Activated CD8-positive, alpha-beta memory T cell treated with anti-CD3 and anti-CD28 coated beads, Interleukin-2, amount 50 U/mL, for 4 hours (primary cell): ENCODE data around the gene MICAL3.

Source experiments
- DNase-seq: peaks from one replicate; pipeline ENCODE4 v3.0.0-alpha.2; 2020

The MICAL3 gene

DNA sequence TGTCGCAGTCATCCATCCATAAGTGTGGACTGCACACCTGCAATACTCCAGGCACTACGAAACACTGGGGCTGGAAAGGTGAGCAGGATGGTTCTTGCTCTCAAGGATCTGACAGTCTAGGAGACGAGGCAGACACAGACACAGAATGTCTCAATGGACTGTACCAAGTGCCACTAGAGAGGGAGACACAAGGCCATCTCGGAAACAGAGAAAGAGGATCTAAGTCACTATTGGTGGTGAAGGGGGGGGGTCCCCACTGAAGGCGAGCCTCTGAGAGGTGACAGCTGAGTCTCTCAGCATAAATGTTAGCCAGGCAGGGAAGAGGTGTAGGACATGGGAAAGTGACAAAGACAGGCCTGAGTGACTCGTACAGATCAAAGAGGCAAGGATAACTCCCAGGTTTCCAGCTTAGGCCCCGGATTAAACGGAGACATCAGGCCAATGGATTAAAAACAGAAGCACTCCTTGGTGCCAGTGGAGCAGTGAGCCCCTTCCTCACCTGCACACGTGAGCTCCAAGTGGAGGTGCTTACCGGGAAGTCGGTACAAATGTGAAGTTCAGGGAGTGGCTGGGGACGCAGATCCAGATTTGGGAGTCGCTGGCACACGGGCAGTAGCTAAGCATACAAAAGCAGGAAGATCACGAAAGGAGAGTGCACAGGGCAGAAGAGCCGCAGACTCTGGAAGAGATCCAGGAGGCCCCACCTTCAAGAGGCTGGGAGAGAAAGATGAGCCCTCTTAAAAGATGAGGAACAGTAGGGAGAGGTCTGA lies 117.2 kb downstream of the MICAL3 start:
- DNase-seq: no peak

DNA sequence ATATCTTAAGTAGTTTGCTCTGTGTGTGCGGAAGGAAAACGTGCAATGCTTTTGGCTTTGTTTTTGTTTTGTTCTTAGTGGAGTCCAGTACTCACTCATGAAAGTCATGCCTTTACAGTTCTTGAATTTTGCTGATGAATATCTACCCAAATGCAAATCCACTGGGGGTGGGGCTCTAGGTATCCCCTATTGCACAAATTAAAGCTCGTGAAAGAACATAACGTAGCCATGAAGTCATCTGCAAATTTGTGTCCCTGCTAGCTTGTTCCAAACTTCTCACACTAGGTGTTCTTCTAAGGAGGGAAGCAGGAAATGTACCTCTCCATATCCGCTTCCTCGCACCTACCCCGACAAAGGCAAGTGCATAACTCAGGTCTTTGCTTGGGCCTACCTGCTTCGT lies 118.9 kb downstream of the MICAL3 start:
- no peak for DNase-seq

DNA sequence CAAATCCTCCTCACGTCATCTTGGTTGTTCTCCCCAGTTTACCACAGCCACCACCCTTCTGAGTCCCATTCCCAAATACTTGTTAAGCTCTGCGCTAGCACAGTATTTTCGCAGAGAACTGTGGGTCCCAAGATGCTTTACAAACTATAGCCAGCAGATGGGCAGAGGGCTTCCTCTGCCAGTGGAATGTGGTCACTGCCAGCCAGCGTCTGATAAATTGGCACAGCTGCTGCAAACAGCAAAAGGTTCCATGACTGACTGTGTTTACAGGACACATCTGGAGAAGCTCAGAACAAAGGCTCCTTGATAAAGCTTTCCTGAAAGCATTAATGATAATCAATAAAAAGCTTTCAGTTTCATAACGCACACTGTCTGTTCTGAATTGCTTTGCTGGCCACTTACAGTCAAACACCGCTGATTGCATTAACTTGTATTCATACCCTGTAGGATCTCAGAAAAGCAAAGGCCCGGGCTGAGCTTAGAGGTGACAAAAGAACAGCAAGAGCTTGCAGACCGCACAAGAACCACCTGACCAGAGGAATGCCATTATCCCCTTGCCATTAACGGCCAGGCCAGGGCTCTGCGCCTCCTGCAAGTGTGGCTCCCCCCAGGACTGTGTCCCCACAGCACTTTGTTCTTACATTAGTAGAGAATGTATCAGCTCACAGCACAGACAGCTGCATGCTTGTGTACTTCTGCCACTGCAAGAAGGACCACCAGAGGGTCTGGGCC lies 120.6 kb downstream of the MICAL3 start:
- no peak for DNase-seq

DNA sequence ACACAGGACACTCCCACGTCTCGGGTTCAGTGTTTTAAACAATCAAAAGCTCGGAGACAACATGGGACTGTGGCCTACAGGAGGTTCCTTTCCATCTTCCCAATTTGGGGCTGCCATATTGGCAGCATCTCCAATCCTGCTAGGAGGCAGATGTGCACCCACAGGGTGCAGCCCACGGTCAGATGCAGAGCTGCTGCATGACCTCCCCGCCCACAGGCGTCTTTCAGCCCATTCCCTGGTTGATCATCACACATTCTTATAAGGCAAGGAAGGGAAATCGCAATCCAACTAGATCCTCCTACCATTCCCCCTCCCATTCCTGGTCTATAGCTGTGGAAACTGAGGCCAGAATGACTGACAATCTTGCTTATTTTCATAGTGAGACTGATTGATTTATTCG lies 121.4 kb downstream of the MICAL3 start:
- DNase-seq: no peak

DNA sequence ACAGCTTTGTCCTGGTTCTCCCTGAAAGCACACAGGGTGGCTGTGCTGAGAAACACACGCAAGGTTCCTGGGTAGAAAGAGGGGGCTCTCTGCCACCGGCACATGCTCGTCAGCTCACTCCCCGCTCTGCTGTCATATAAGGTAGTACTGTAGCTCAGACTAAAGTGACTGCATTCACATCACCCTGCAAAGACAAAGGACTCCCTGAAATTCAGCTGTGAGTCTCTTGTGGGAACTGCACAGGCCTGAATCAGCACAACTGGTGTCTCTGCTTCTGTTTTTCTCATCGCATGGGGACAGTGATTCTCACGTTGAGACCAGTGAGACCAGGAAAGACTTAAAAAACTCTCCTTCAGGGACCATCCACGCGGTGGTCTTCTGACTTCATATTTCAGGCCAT lies 126.0 kb downstream of the MICAL3 start:
- no peak for DNase-seq

DNA sequence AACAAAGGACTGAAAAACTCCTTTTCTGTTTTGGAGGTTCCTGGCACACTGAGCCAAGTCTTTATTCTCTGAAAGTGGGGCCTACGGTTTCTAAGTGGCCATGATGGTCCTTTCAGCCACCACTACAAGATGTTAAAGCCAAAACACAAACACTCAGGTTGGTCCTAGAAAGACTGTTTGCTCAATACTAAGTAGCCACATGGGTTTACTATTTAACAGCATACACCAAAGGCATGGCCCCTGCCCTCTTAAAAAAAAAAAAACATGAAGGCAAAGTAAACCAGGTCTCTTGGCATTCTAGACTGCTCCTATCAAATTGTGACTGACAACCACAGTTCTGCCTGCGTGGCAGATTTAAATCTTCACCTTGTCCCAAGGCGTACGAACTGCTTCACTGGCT lies 126.5 kb downstream of the MICAL3 start:
- DNase-seq: no peak

DNA sequence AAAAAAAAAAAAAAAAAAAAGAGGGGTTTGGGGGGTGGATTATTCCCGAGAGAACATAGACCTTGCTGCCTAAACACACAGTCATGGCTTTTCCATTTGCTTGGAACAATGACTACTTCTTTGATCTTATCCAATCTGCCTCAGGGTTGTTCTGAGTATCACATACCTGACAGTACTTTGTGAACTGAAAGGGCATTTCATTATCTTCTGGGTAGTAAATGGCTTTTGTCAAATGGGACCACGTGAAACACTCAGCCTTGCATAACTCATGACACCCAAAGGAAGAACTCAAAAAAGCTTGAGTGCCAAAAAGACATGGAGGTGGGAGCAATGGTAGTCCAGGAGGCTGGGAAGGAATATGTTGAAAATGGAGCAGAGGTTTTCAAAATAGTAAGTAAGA lies 126.9 kb downstream of the MICAL3 start:
- DNase-seq: no peak

DNA sequence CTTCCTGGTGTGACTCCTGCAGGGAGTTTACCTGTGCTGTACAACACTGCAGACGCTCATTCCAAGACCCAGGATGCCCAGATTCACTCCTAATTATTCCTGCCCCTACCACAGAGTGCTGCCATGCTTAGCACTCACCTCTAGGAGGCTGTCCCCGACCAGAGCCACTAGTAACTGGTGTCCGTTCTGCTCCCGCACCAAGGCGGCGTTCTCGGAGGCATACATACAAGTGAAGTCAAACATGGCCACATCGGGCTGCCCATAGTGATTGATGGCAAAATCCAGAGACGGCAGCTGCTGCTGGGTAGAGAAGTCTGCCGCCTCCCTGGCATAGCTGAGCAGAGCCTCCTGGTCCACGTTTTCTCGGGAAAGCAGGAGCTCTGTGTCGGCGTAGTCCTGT lies 127.8 kb downstream of the MICAL3 start:
- no peak for DNase-seq

DNA sequence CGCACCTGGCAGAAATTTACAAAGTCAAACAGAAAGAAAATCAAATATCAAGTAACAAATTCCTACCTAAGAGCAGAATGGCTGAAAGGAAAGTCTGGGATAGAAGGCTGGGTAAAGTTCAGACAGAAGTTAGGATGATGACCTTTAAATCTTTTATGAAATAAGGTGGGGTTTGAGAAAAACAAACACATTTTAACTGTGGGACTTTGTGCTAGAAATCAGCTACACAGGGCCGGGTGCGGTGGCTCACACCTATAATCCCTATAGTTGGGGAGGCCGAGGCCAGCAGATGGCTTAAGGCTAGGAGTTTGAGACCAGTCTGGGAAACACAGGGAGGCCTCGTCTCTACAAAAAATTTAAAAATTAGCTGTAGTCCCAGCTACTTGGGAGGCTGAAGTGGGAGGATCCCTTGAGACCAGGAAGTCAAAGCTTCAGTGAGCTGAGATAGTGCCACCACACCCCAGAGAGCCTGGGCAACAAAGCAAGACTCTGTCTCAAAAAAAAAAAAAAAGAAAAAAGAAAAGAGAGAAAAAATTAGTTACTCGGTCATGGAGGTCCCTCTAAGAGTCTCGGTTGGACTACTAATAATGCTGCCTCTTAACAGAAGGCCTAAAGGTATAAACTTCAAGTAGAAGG lies 130.3 kb downstream of the MICAL3 start:
- no peak for DNase-seq

DNA sequence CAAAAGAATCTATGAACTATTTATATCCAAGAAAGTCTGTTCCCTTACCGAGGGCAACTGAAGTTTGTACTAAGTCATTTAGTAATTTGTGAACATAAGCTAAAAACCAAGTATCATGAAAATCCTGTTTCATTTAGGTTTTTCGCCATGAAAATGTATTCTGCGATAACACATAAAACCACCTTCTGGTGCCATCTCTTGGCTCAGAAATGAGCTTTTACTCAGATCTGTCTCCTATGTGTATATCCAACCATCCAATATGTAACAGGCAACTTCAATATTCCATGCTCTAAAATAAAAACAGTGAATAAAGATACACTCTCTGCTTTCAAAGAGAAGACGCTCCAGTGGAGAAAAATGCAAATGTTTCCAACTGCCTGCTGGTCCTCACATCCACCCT lies 132.0 kb downstream of the MICAL3 start:
- DNase-seq: no peak

DNA sequence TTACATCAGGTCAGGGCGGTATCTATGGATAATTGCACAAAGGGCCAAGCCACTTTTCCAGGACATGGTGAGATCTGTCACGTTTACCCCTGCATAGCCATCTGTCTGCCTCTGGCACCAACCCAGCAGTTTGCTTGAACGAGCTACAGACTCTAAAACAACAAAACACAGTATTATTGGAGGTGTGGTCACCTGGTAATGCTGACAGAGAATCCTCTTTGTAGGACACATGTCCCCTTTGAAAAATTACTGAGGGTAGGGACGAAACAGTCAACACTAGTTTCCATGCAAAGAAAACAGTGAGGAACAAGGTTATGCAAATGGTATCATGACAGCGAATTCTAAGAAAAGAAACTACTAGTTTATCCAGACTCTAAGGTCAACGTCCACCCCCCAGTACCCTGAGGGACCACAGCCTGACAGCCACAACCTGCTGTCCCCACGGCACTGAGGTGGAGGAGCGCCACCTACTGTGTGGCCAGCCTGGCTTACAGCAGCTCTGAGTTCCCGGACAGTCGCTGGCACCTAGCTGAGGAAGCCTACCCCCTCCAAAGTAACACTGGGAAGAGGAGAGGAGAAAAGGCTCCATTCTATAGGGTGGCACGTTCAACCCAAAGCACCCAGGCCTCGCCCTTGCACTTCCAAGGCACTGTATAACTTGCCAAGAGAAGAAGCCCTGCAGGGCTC lies 132.7 kb downstream of the MICAL3 start:
- DNase-seq: no peak

DNA sequence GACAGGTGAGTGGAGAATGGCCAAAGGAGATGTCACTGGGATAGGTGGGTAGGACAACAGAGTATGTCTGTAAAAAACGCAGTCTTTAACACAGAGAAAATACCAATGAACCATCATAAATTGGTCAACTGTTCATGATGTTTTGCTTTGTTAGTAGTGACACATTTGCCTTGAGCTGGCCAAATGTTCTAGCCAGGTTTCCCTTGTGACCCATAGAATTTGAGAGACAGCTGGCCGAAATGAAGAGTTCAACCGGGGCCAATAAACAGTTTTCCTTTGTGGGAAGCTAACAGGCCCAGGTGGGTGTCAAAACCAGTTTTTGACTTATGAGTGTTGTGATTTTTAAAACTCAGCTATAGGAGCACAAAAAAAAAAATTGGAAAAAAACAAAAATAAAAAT lies 133.5 kb downstream of the MICAL3 start:
- no peak for DNase-seq

DNA sequence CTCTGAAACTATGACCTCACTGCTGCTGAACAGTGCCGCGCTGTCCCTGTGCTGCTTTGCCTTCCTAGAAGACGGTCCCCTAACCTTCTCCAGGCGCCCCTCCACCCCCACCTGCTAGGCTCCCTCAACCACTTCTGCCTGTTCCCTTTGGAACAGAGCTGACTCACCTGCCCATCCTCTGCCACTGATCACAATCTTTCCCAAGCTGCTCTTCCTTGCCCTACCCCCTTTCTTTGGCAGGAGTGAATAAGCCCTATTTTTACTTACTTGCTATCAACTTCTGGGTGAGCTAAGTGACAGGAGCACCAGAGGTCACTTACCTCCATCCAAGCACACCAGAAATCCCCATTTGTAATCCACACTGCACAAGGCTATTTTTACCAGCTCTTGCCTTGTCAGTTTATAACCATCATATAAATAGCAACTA lies 134.1 kb downstream of the MICAL3 start:
- DNase-seq: no peak

DNA sequence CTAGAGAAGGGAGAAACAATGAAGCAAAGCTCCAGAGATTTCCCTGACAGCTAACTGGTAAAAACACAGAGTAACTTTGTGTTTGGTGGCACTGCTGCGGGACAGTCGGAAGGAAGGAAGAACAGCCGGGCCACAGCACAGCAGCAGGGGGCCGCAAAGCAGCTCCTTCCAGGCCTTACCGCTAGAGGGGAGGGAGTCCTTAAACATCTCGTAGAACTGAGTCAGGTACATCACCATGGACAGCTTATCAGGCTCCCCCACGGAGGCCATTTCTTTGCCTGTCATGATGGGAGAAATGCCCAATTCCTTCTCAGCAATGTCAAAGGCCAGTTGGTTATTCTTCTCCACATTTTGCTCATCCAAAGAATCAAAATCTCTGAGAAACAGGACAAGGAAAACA lies 135.5 kb downstream of the MICAL3 start:
- no peak for DNase-seq

DNA sequence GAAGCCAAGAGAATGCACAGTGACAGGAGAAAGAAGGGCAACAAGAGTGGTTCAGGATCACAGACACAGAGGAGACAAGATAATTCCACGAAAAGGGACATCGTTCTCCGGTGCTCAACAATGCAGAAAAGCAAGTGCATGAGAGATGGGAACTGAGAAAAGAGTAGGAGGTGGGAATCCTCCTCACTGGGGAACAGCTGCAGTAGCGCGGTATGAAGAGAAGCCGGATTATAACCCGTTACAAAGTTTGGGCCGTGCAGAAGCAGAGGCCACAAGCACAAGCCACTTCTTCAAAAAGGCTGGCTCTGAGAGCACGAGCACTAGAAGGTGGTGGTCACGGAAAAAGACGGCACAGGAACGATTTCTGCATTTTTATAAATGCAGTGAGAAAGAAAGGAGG lies 135.9 kb downstream of the MICAL3 start:
- DNase-seq: no peak

DNA sequence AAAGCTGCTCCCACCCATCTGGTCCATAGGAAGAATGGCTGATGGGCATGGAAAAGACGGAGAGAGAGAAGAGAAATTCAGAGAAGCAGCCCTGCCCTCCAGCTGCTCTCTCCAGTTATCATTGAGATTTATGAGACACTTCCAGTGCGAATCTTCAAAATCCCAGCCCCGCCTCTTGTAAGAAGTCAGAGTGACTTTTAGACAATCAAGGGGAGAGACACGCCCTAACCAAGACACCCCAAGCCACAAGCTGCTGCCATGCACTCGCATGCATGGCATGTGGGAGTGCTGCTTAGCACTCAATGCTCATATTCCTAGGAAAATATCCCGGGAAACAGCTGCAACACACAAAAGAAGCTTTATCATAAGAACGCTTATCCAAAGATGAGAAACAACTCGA lies 139.5 kb downstream of the MICAL3 start:
- no peak for DNase-seq

DNA sequence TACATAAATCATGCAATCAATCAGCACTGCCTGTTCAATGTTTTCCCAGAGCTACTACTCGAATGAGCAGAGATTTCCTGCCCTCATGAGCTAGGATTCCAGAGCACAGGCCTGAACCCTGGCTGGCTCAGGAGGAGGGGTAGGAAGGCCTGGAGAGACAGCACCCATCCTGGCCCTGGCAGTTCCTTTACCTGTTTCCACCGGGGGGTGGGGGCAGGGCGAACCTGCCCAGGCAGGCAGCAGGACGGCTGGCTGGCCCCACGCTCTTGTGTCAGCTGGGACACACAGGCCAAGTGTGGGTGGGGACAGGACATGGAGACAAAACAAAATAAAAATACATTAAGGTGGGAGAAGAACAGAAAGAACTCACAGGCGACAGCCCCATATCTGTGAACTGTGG lies 140.3 kb downstream of the MICAL3 start:
- no peak for DNase-seq

DNA sequence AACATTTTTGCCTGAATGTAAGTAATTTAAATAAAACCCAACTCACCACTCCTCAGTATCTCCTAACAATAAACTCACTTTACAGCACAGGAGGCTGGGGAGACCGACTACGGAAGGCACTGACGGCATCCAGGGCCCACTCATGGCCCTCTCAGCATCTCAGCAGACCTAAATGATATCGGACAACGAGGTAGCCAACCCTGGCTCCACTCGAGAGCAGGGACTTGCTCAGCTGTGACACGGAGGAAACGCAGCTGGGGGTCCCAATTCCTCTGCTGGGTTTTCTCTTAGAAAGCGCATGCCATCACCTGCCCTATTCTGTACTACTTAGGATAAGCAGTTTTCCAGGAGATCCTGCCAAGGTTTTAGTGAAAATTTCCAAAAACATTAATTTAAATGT lies 141.0 kb downstream of the MICAL3 start:
- no peak for DNase-seq

DNA sequence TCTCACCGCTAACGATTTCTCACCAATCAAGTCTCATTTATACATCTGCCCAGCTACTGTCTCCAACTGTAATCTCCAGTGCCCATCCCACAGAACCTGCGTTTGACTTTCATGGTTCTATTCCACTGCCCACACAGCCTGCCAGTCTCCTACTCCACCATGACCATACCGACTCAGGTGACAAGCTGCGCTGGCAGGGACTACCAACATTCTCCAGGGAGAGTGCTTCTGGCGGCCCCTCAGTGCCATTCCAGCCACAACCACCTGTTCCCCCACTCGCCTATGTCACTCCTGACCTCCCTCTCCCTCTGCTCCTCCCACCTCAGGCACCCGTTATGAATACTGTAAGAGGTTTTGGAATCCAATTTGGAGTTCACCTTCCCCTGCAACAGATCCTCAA lies 141.6 kb downstream of the MICAL3 start:
- no peak for DNase-seq

DNA sequence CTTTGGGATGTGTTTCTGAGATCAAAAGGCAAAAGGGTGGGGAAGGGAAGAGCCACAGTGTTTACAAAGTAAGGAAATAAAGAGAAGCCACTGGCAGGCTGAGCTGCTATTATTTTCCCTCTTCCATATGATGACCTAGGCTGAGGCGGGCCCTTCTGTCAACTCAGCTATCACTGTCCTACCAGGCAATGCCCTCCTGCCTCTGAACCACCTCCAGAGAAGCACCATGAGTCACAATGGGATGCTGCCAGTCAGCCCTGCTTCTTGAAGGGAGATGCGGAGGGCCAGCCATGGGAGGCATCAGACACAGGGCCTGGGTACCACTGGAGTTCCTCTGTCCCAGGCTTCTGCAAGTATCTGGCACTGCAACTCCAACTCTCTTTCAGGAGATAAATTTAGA lies 142.2 kb downstream of the MICAL3 start:
- no peak for DNase-seq

DNA sequence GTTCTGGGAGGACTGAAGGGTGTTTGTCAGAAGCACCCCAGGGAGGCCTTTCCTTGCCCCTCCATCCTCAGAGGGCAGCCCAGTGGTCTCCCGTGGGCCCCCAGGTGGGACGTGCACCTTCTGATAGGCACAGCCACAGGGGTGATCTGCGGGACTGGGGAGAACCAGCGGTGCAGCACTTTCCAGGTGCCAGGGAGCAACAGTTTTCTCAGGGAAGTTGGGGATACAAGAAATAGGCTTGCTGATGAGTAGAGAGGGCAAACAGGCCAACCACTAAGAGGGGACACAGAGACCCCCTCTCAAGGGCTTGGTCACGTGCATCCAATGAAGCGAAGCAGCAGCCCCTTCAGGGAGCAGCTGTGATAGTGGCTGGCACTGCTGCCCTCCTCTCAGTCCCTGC lies 143.0 kb downstream of the MICAL3 start:
- DNase-seq: no peak

DNA sequence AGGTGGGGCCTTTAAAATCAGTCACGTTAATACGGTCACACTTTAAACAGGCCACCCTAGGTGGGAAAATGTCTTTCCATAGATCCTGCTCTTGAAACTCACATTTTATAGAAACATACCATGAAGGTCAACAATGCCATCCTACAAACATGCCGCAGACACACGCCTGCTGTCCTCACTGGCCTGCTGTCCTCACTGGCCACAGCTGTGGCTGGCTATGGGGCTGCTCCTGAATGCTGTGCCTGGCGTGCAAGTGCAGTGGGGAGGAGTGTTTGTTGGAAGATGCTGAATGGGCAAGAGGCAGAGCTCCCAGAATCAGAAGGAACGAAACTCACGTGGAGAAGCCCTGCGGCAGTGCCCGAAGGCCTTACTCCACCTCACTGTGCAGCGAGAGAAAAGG lies 143.9 kb downstream of the MICAL3 start:
- no peak for DNase-seq

DNA sequence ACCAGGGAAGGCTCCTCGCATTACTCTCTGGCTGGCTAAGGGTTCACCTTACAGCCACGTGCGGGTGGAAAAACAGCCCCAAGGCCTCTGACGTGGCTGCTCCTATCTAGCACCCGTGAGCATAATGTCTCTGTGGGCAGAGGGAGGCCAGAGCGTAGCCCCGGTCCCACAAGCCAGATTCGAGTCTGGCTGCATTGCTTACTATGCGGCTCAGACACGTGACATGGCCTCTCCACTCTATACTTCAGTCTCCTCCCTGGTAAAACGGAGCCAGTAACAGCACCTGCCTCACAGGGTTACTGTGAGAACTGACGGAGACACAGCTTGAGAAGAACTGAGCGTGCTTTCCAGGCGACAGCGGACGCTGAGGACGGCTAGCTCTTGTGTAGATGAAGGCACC lies 144.3 kb downstream of the MICAL3 start:
- no peak for DNase-seq

DNA sequence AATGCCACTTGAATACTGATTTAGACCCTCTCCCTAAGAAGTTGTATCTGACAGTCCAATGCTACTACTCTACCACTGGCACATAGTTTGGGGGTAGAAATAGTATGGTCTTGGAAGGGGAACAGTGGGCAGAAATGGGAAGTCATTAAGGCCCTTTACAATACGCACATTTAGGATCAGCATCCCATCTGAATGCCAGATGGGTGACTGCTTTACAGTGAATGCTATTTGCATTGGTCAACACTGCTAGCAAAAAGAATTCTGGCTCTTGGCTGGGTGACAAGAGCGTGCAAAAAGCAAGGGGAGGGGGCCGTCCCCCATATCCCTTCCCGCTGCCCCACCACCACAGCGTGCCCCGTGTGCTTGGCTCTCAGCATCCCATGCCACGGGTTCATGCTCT lies 145.4 kb downstream of the MICAL3 start:
- DNase-seq: no peak
